ENCODE measurements around the gene CERKL. TPM values are rescaled to one million over a fixed set of nuclear protein-coding genes. Genes with fewer than 3 reads are reported as not detected.

Gene CERKL
- total RNA-seq, 1 experiment from 2014 or later = 0.24 TPM

GRCh38 chr2:181499231-181499630 lies 157.7 kb downstream of the CERKL start:
- H3K4me1 Mint-ChIP-seq = peaks cover 10% of the 10 kb centered on the region; the same call in 1 of the 2 replicates
- no peaks in the 10 kb centered on the region for H3K9me3 Mint-ChIP-seq
- H3K27me3 Mint-ChIP-seq (ENCODE audit: low read depth) = no peaks in the 10 kb centered on the region
- TF ChIP-seq ATF2 (CRISPR knock-in tag; IDR thresholded peaks at IDR 0.05; ENCODE audit: borderline replicate concordance, low read depth) = no peak
- TF ChIP-seq ATF1 (CRISPR knock-in tag; IDR thresholded peaks at IDR 0.05) = no peak
- no peak for TF ChIP-seq USF2 (CRISPR knock-in tag; IDR thresholded peaks at IDR 0.05)
- TF ChIP-seq MLX (CRISPR knock-in tag; IDR thresholded peaks at IDR 0.05) = no peak
- no peak for TF ChIP-seq ZNF263 (CRISPR knock-in tag; IDR thresholded peaks at IDR 0.05; ENCODE audit: low read depth)
- TF ChIP-seq ZNF532 (CRISPR knock-in tag; IDR thresholded peaks at IDR 0.05; ENCODE audit: borderline replicate concordance) = no peak
- TF ChIP-seq ELF4 (CRISPR knock-in tag; IDR thresholded peaks at IDR 0.05; ENCODE audit: low read depth) = no peak
- TF ChIP-seq HMGXB4 (CRISPR knock-in tag; IDR thresholded peaks at IDR 0.05) = no peak
- TF ChIP-seq FOXP1 (CRISPR knock-in tag; IDR thresholded peaks at IDR 0.05; ENCODE audit: borderline replicate concordance) = no peak
- TF ChIP-seq CREB1 (CRISPR knock-in tag; IDR thresholded peaks at IDR 0.05) = no peak
- ATAC-seq (no peak), DNase-seq (ENCODE audit: low spot score) (no peak)
- no peak overlapping the region for H3K4me3 Mint-ChIP-seq
- no peak overlapping the region for H3K27ac Mint-ChIP-seq
- ChIA-PET CTCF (interaction anchor here (0.9 to 1.1 kb wide), 2 partner anchors 32 to 41 kb away, joined by 3 read pairs; partner anchors contain the start of gene ITGA4), POLR2A (no interaction called here)
- no peaks in the 10 kb centered on the region for H3K36me3 Mint-ChIP-seq

Other genes starting within 250 kb of the CERKL start
- gene ITGA4, start 199.7 kb downstream of the CERKL start, total RNA-seq (2021) = 2.0 to 3.0 TPM (median 2.7 TPM) in 3 replicates
- 0.07 to 0.11 TPM (median 0.07 TPM) in 3 replicates for gene NEUROD1, start 23.4 kb upstream of the CERKL start, total RNA-seq (2021)
- 12.4 to 19.4 TPM (median 17.2 TPM) in 3 replicates for gene ITPRID2, start 234.6 kb upstream of the CERKL start, total RNA-seq (2021)

Data from WTC11 (cell line).